Liver (tissue), 2 donors: ENCODE measurements around the gene GNAI2.

Experiments used
- CTCF ChIP-seq: fragments of 150-350 bp; IDR thresholded peaks from 2 replicates; pipeline ENCODE4 v1.5.1; 2017; ENCODE audit warnings: improper control_type of control experiment, low read depth, low read length; ENCODE audit not compliant: missing input control
- MAX ChIP-seq: IDR thresholded peaks from 2 replicates; pipeline ENCODE4 v1.6.1; 2016; ENCODE audit warnings: antibody characterized with exemption
- REST ChIP-seq: IDR thresholded peaks from 2 replicates; pipeline ENCODE4 v1.6.1; 2016; ENCODE audit warnings: antibody characterized with exemption, mild to moderate bottlenecking
- donor health status: healthy.

GRCh38 chr3:50190936-50191660 lies 44.9 kb upstream of the GNAI2 start, which contains the start of gene GNAT1:
- no peak for TF ChIP-seq CTCF
- TF ChIP-seq REST, result no peak
- TF ChIP-seq MAX, result no peak
